MM.1S (cell line): ENCODE data around the gene FAM124B.

Experiments
- DNase-seq: peaks from one replicate; pipeline ENCODE4 v3.0.0-alpha.2; 2015
- H2AFZ ChIP-seq: fragments of 300-600 bp; sonication (generic); 2 replicates; pipeline ENCODE4 v1.6.0; 2016; ENCODE audit warnings: antibody characterized with exemption, low read length
- H3F3A ChIP-seq: fragments of 300-600 bp; sonication (generic); 2 replicates; pipeline ENCODE4 v1.6.1; 2016; ENCODE audit warnings: mild to moderate bottlenecking, antibody characterized with exemption, low read length, moderate library complexity, mixed read lengths; ENCODE audit not compliant: insufficient read depth
- H3K27ac ChIP-seq: fragments of 300-600 bp; sonication (generic); 2 replicates; pipeline ENCODE4 v1.5.1; 2016; ENCODE audit warnings: mild to moderate bottlenecking, low read length
- H3K27me3 ChIP-seq: fragments of 300-600 bp; sonication (generic); replicated peaks from 2 replicates; pipeline ENCODE4 v1.6.0; 2016; ENCODE audit warnings: low read length; ENCODE audit not compliant: insufficient read depth
- H3K36me3 ChIP-seq: fragments of 300-600 bp; sonication (generic); replicated peaks from 2 replicates; pipeline ENCODE4 v1.6.1; 2016; ENCODE audit warnings: mild to moderate bottlenecking, low read length, mixed read lengths; ENCODE audit not compliant: insufficient read depth
- H3K4me1 ChIP-seq: fragments of 300-600 bp; sonication (generic); 2 replicates; pipeline ENCODE4 v1.6.1; 2016; ENCODE audit warnings: low read length, mixed read lengths
- H3K4me2 ChIP-seq: fragments of 300-600 bp; sonication (generic); 2 replicates; pipeline ENCODE4 v1.6.0; 2016; ENCODE audit warnings: low read depth, low read length
- H3K4me3 ChIP-seq: fragments of 300-600 bp; sonication (generic); 2 replicates; pipeline ENCODE4 v1.5.1; 2016; ENCODE audit warnings: low read length, mixed read lengths
- H3K79me2 ChIP-seq: fragments of 300-600 bp; sonication (generic); 2 replicates; pipeline ENCODE4 v1.6.1; 2016; ENCODE audit warnings: mixed run types, low read length, mixed read lengths
- H3K9ac ChIP-seq: fragments of 300-600 bp; sonication (generic); 2 replicates; pipeline ENCODE4 v1.6.1; 2016; ENCODE audit warnings: low read length, mixed read lengths
- H3K9me2 ChIP-seq: fragments of 300-600 bp; sonication (generic); replicated peaks from 2 replicates; pipeline ENCODE4 v1.6.1; 2016; ENCODE audit warnings: mild to moderate bottlenecking, low read length, mixed read lengths; ENCODE audit not compliant: insufficient read depth
- H3K9me3 ChIP-seq: fragments of 300-600 bp; sonication (generic); replicated peaks from 2 replicates; pipeline ENCODE4 v1.6.1; 2016; ENCODE audit warnings: mild to moderate bottlenecking, low read length, mixed read lengths; ENCODE audit not compliant: insufficient read depth
- H4K20me1 ChIP-seq: fragments of 300-600 bp; sonication (generic); 2 replicates; pipeline ENCODE4 v1.6.1; 2016; ENCODE audit warnings: mild to moderate bottlenecking, low read length, moderate library complexity, mixed read lengths; ENCODE audit not compliant: insufficient read depth
- EZH2 ChIP-seq: fragments of 300-600 bp; sonication (generic); optimal IDR thresholded peaks from 2 replicates; pipeline ENCODE3; 2017; ENCODE audit warnings: low read depth, mild to moderate bottlenecking, antibody characterized with exemption, low read length, mixed read lengths
- EZH2phosphoT487 ChIP-seq: fragments of 300-600 bp; sonication (generic); IDR thresholded peaks from 2 replicates; pipeline ENCODE4 v1.6.1; 2018; ENCODE audit warnings: antibody characterized with exemption, low read length
- TF ChIP-seq, protein P1 (sequence below): fragments of 300-600 bp; sonication (generic); IDR thresholded peaks from 2 replicates; pipeline ENCODE4 v1.5.1; 2016; ENCODE audit warnings: antibody characterized with exemption, low read length, mixed read lengths

Gene FAM124B

DNA sequence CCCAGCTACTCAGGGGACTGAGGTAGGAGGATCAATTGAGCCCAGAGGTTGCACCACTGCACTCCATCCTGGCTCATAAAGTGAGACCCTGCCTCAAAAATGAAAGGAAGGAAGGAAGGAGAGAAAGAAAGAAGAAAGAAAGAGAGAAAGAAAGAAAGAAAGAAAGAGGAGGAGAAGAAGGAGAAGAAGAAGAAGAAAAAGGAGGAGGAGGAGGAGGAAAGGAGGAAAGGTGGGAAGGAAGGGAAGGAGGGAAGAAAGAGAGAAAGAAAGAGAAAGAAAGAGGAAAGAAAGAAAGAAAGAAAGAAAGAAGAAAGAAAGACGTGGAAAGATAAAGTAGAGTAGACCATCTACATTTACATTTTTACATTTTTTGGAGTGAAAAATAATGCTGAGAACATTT, 39.8 kb downstream of the FAM124B start:
- H4K20me1 ChIP-seq, result no peaks in the 10 kb centered on the region
- no peak overlapping the region for H3K4me2 ChIP-seq
- H3K9me3 ChIP-seq, result no peaks in the 10 kb centered on the region
- H3K4me1 ChIP-seq, result no peaks in the 10 kb centered on the region
- no peaks in the 10 kb centered on the region for H3K9me2 ChIP-seq
- H3K27me3 ChIP-seq, result no peaks in the 10 kb centered on the region
- no peak overlapping the region for H3K9ac ChIP-seq
- no peaks in the 10 kb centered on the region for H3F3A ChIP-seq
- H3K27ac ChIP-seq, result no peak overlapping the region
- no peaks in the 10 kb centered on the region for H3K36me3 ChIP-seq
- TF ChIP-seq EZH2, result no peak
- TF ChIP-seq, protein P1, sequence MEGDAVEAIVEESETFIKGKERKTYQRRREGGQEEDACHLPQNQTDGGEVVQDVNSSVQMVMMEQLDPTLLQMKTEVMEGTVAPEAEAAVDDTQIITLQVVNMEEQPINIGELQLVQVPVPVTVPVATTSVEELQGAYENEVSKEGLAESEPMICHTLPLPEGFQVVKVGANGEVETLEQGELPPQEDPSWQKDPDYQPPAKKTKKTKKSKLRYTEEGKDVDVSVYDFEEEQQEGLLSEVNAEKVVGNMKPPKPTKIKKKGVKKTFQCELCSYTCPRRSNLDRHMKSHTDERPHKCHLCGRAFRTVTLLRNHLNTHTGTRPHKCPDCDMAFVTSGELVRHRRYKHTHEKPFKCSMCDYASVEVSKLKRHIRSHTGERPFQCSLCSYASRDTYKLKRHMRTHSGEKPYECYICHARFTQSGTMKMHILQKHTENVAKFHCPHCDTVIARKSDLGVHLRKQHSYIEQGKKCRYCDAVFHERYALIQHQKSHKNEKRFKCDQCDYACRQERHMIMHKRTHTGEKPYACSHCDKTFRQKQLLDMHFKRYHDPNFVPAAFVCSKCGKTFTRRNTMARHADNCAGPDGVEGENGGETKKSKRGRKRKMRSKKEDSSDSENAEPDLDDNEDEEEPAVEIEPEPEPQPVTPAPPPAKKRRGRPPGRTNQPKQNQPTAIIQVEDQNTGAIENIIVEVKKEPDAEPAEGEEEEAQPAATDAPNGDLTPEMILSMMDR, result no peak
- no peak for TF ChIP-seq EZH2phosphoT487
- H3K4me3 ChIP-seq, result no peak overlapping the region
- no peak for DNase-seq
- no peaks in the 10 kb centered on the region for H3K79me2 ChIP-seq
- H2AFZ ChIP-seq, result no peak overlapping the region

DNA sequence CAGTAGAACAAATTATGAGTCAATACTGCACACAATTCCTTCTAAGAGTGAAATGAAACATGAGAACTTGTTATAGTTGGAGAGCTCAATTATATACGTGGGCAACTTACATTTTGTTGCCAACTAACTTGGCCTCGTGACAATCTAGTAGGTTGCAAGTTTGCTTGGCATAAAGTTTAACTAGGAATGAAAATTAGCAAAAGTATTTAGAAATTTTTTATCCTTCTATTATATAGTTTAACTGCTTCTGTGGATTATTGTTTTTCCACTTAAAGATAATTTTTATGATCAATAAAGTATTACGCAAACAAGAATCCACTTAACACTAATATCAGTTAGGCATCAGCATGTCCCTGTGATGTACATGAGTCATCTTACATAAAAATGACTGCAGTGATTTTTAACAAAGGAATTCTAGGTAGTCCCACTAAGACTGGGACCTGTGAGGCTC, 41.1 kb downstream of the FAM124B start:
- H3K27ac ChIP-seq, result no peak overlapping the region
- DNase-seq, result no peak
- no peaks in the 10 kb centered on the region for H3K4me1 ChIP-seq
- no peaks in the 10 kb centered on the region for H4K20me1 ChIP-seq
- H3K79me2 ChIP-seq, result no peaks in the 10 kb centered on the region
- H3K4me3 ChIP-seq, result no peak overlapping the region
- H3K4me2 ChIP-seq, result no peak overlapping the region
- no peak overlapping the region for H3K9ac ChIP-seq
- TF ChIP-seq EZH2phosphoT487 (no peak), EZH2 (no peak)
- TF ChIP-seq, protein P1, result no peak
- no peaks in the 10 kb centered on the region for H3F3A ChIP-seq
- no peaks in the 10 kb centered on the region for H3K36me3 ChIP-seq
- H3K9me3 ChIP-seq, result no peaks in the 10 kb centered on the region
- no peaks in the 10 kb centered on the region for H3K9me2 ChIP-seq
- no peak overlapping the region for H2AFZ ChIP-seq
- no peaks in the 10 kb centered on the region for H3K27me3 ChIP-seq

DNA sequence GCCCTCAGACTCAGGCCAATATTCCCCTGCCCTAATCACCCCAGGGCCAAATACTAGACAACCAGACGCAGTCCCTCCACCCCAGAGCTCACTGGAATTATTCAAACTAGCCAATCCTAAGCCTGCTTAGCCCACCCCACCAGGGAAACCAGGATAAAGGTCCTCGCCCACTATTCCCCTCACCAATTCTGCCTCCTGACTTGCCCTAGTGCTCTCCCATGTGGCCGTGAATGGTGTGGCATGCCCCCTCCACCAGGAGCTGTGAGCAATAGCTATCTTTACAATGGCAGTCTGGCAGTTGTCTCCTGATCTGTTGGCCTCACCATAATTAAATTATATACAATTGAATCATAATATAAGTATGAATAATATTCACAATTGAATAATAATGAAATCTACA, 42.3 kb downstream of the FAM124B start:
- DNase-seq, result peak; percentile 21
- H3F3A ChIP-seq, result no peaks in the 10 kb centered on the region
- no peaks in the 10 kb centered on the region for H3K36me3 ChIP-seq
- no peaks in the 10 kb centered on the region for H4K20me1 ChIP-seq
- no peaks in the 10 kb centered on the region for H3K79me2 ChIP-seq
- H2AFZ ChIP-seq, result no peak overlapping the region
- no peaks in the 10 kb centered on the region for H3K4me1 ChIP-seq
- H3K9me3 ChIP-seq, result no peaks in the 10 kb centered on the region
- no peak overlapping the region for H3K27ac ChIP-seq
- TF ChIP-seq, protein P1, result peak; percentile 36
- TF ChIP-seq EZH2 (no peak), EZH2phosphoT487 (no peak)
- no peak overlapping the region for H3K4me3 ChIP-seq
- H3K9me2 ChIP-seq, result no peaks in the 10 kb centered on the region
- no peak overlapping the region for H3K4me2 ChIP-seq
- no peak overlapping the region for H3K9ac ChIP-seq
- no peaks in the 10 kb centered on the region for H3K27me3 ChIP-seq
